GM12878 (cell line): ENCODE measurements around the gene GLIPR2. TPM values are rescaled to one million over a fixed set of nuclear protein-coding genes. Genes with fewer than 3 reads are reported as not detected.

Experiments used
- ATAC-seq: fragments of 200-7000 bp; cut with Tn5 transposase; 3 replicates; pipeline ENCODE4 v1.9.1; 2020; ENCODE audit warnings: mild to moderate bottlenecking, moderate library complexity
- BruUV-seq: library from RNA; stranded (reverse); fragments of 400-500 nt; replicated peaks from 2 replicates; lab custom pipeline; 2021; lab: Mats Ljungman, UMichigan
- CTCF ChIA-PET: fragments of 300-600 bp; sonication (Branson Sonifier 250); formaldehyde crosslinking; extraction: SDS; loops from one replicate; lab custom pipeline; 2021; ENCODE audit warnings: inconsistent platforms; lab: Yijun Ruan, JAX
- POLR2A ChIA-PET: fragments of 350-600 bp; formaldehyde crosslinking; extraction: SDS; loops from one replicate; lab custom pipeline; 2021; ENCODE audit warnings: inconsistent platforms; lab: Charles Lee
- RAD21 ChIA-PET: fragments of 300-600 bp; sonication (Branson Sonifier 250); formaldehyde crosslinking; loops from one replicate; lab custom pipeline; 2023; ENCODE audit warnings: antibody characterized with exemption; ENCODE audit not compliant: unreplicated experiment; lab: Charles Lee
- SMC1A ChIA-PET: fragments of 300-600 bp; sonication (Branson Sonifier 250); formaldehyde crosslinking; loops from one replicate; lab custom pipeline; 2023; ENCODE audit not compliant: unreplicated experiment, uncharacterized antibody; lab: Charles Lee
- DNase-seq: peaks from one replicate; pipeline ENCODE4 v3.0.0-alpha.2; 2011; ENCODE audit warnings: low read depth, low spot score
- FAIRE-seq: peaks from 3 replicates; lab custom pipeline; 2011; peaks lifted over from hg19 to GRCh38; lab: Jason Lieb, UNC
- H2AFZ ChIP-seq: 2 replicates; pipeline ENCODE4 v1.6.0; 2011; ENCODE audit warnings: low read depth, low read length, control low read depth; ENCODE audit not compliant: control insufficient read depth
- H3K27ac ChIP-seq: 2 replicates; pipeline ENCODE4 v1.5.1; 2011; ENCODE audit warnings: control low read depth; ENCODE audit not compliant: control insufficient read depth, insufficient read depth
- H3K27me3 ChIP-seq, 2 experiments: replicated peaks in 1 of 2; 2 replicates each; pipeline versions ENCODE4 v1.6.0 to v1.6.1; 2011; ENCODE audit warnings: low read length in 1 of 2; ENCODE audit not compliant: control insufficient read depth in 2 of 2, insufficient read depth in 2 of 2
- H3K36me3 ChIP-seq, 2 experiments: 2 replicates each; pipeline ENCODE4 v1.5.1; 2011; ENCODE audit warnings: low read length in 1 of 2; ENCODE audit not compliant: control insufficient read depth in 2 of 2, insufficient read depth in 2 of 2
- H3K4me1 ChIP-seq: 2 replicates; pipeline ENCODE4 v1.6.1; 2011; ENCODE audit warnings: mild to moderate bottlenecking, low read length, moderate library complexity, mixed read lengths; ENCODE audit not compliant: control insufficient read depth, insufficient read depth
- H3K4me2 ChIP-seq: 2 replicates; pipeline ENCODE4 v1.6.0; 2011; ENCODE audit warnings: control low read depth; ENCODE audit not compliant: control insufficient read depth, insufficient read depth
- H3K4me3 ChIP-seq: fragments of 200-600 bp; sonication (generic); 2 replicates; pipeline ENCODE4 v1.5.1; 2016
- H3K79me2 ChIP-seq: 2 replicates; pipeline ENCODE4 v1.6.0; 2011; ENCODE audit warnings: low read length; ENCODE audit not compliant: control insufficient read depth, insufficient read depth
- H3K9ac ChIP-seq: 2 replicates; pipeline ENCODE4 v1.8.0; 2011; ENCODE audit warnings: low read length, control low read depth, mixed read lengths; ENCODE audit not compliant: control insufficient read depth, insufficient read depth
- H3K9me3 ChIP-seq: replicated peaks from 3 replicates; pipeline ENCODE4 v1.5.1; 2011; ENCODE audit warnings: mild to moderate bottlenecking, low read length; ENCODE audit not compliant: control insufficient read depth, insufficient read depth
- H4K20me1 ChIP-seq: 2 replicates; pipeline ENCODE4 v1.6.0; 2011; ENCODE audit not compliant: control insufficient read depth, insufficient read depth
- BACH1 ChIP-seq: fragments of 450-650 bp; IDR thresholded peaks from 2 replicates; pipeline ENCODE4 v1.6.1; 2017; ENCODE audit warnings: mild to moderate bottlenecking, borderline replicate concordance
- CREB1 ChIP-seq: IDR thresholded peaks from 2 replicates; pipeline ENCODE4 v1.6.1; 2012; ENCODE audit warnings: low read depth, mild to moderate bottlenecking, inconsistent platforms
- EP300 ChIP-seq, 2 experiments: fragments of 150-350 bp in 1 of 2; IDR thresholded peaks; 2 replicates each; pipeline ENCODE4 v1.6.1; 2011 to 2012; ENCODE audit warnings: low read depth in 2 of 2, low read length in 2 of 2, borderline replicate concordance in 1 of 2, improper control_type of control experiment in 1 of 2, inconsistent platforms in 1 of 2; ENCODE audit not compliant: control insufficient read depth in 1 of 2
- HDGF ChIP-seq: fragments of 450-650 bp; IDR thresholded peaks from 2 replicates; pipeline ENCODE4 v1.6.1; 2016; ENCODE audit warnings: antibody characterized with exemption
- MTA2 ChIP-seq: fragments of 450-650 bp; IDR thresholded peaks from 2 replicates; pipeline ENCODE4 v1.6.1; 2016; ENCODE audit warnings: low read depth, mild to moderate bottlenecking, moderate library complexity
- MTA3 ChIP-seq: IDR thresholded peaks from 2 replicates; pipeline ENCODE4 v1.6.1; 2012; ENCODE audit warnings: low read length, inconsistent platforms, borderline replicate concordance
- RAD21 ChIP-seq: IDR thresholded peaks from 2 replicates; pipeline ENCODE4 v1.6.1; 2011; ENCODE audit warnings: mild to moderate bottlenecking, low read depth, low read length, moderate library complexity; ENCODE audit not compliant: insufficient read depth
- SP1 ChIP-seq: IDR thresholded peaks from one replicate; pipeline ENCODE4 v1.6.1; 2011; ENCODE audit warnings: low read depth, low read length
- WRNIP1 ChIP-seq: IDR thresholded peaks from 2 replicates; pipeline ENCODE4 v1.6.1; 2011; ENCODE audit warnings: low read depth, low read length, improper control_type of control experiment, borderline replicate concordance
- ZBTB4 ChIP-seq: fragments of 450-650 bp; formaldehyde crosslinking; IDR thresholded peaks from 2 replicates; pipeline ENCODE4 v1.4.0; 2022; ENCODE audit warnings: mild to moderate bottlenecking, moderate library complexity
- WGBS: methylation state at CpG from one replicate; pipeline ENCODE4 v1.1.6; 2016; ENCODE audit warnings: low lambda C conversion rate; ENCODE audit not compliant: insufficient replicate concordance, insufficient coverage; ENCODE audit errors: missing lambda C conversion rate; 5-methylcytosine and 5-hydroxymethylcytosine counted together
- in situ Hi-C: fragments of 300-500 bp; cut with MboI; formaldehyde crosslinking; loops from 9 replicates; pipeline ENCODE4 v1.14.3; 2018; ENCODE audit warnings: mixed read lengths
- intact Hi-C: fragments of 100-400 bp; cut with micrococcal nuclease; formaldehyde crosslinking; loops from one replicate; pipeline ENCODE4 v1.14.2; 2022; ENCODE audit not compliant: unreplicated experiment
- polyA plus RNA-seq, 11 experiments: library from polyadenylated mRNA; depleted of rRNA in 4 of 11; unstranded in 6 of 11; stranded (reverse) in 5 of 11; fragments of >200 nt; fragmentation: Nextera tagmentation in 4 of 11; fragmentation: Illumina TruSeq in 1 of 11; extraction: Ambion mirVana in 4 of 11; extraction: Trizol in 1 of 11; gene quantifications; 1 replicate in 1 of 11; 2 replicates in 10 of 11; pipeline versions ENCODE4 v1.2.1 to v1.2.3, GENCODE V29; 2011 to 2016; ENCODE audit warnings: inconsistent platforms in 2 of 11, missing spikeins in 2 of 11, low read depth in 1 of 11
- total RNA-seq, 4 experiments: library from RNA; depleted of rRNA in 3 of 4; stranded (reverse); fragments of >200 nt in 3 of 4; fragmentation: Illumina TruSeq in 1 of 4; extraction: Trizol in 1 of 4; gene quantifications; 2 replicates each; pipeline versions ENCODE4 v1.2.1 to v1.2.3, GENCODE V29; 2013 to 2021
- TF ChIP-seq, protein P1 (sequence below): fragments of 450-650 bp; IDR thresholded peaks from 2 replicates; pipeline ENCODE4 v1.6.1; 2016; ENCODE audit warnings: mild to moderate bottlenecking
- TF ChIP-seq, protein P2 (sequence below), 3 experiments: IDR thresholded peaks in 2 of 3; conservative IDR thresholded peaks in 1 of 3; 2 replicates each; pipeline ENCODE4 v1.5.1; 2011; ENCODE audit warnings: low read depth in 3 of 3, low read length in 3 of 3, mild to moderate bottlenecking in 3 of 3, control low read depth in 2 of 3, moderate library complexity in 2 of 3, inconsistent platforms in 1 of 3, mixed read lengths in 1 of 3; ENCODE audit not compliant: control insufficient read depth in 2 of 3, insufficient read depth in 1 of 3; ENCODE audit errors: extremely low read depth in 1 of 3
- TF ChIP-seq, protein P3 (sequence below): fragments of 150-350 bp; IDR thresholded peaks from 2 replicates; pipeline ENCODE4 v1.6.1; 2014; ENCODE audit warnings: mild to moderate bottlenecking, low read depth, low read length

The GLIPR2 gene
- total and polyA plus RNA-seq, 10 of the 15 experiments (the other 5 are each of a cell fraction or from before 2014, with no cell fraction given), result 0.41 to 3.5 (median 2.2) TPM

GRCh38 chr9:36110434-36110833 is 26.1 kb upstream of the GLIPR2 start:
- in situ Hi-C loops, result no loop called here
- no peaks in the 10 kb centered on the region for H3K27me3 ChIP-seq
- CTCF ChIA-PET, result interaction anchor here (0.9 to 12.5 kb wide), 2 partner anchors 8 to 87 kb away, joined by 3 to 88 read pairs; no protein-coding TSS in a partner anchor
- H3K27ac ChIP-seq, result no peak overlapping the region
- BruUV-seq, result no TSS peak
- ATAC-seq, result no peak
- intact Hi-C loops, result no loop called here
- no peak overlapping the region for H2AFZ ChIP-seq
- 15% methylated on average over 2 of the region's 2 CpGs for WGBS
- H3K36me3 ChIP-seq, result no peaks in the 10 kb centered on the region
- TF ChIP-seq EP300 (IDR thresholded peaks at IDR 0.05; ENCODE audit: borderline replicate concordance in 1 of 2, control insufficient read depth in 1 of 2, low read depth in 2 of 2, low read length in 2 of 2) (no peak), RAD21 (0 out of 2 replicates have a peak, but pooled peaks have one; percentile 13), BACH1 (no peak), MTA2 (no peak), WRNIP1 (no peak), MTA3 (no peak), HDGF (no peak), CREB1 (no peak), SP1 (no peak), ZBTB4 (no peak)
- TF ChIP-seq, protein P1, sequence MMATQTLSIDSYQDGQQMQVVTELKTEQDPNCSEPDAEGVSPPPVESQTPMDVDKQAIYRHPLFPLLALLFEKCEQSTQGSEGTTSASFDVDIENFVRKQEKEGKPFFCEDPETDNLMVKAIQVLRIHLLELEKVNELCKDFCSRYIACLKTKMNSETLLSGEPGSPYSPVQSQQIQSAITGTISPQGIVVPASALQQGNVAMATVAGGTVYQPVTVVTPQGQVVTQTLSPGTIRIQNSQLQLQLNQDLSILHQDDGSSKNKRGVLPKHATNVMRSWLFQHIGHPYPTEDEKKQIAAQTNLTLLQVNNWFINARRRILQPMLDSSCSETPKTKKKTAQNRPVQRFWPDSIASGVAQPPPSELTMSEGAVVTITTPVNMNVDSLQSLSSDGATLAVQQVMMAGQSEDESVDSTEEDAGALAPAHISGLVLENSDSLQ, result no peak
- TF ChIP-seq, protein P2, sequence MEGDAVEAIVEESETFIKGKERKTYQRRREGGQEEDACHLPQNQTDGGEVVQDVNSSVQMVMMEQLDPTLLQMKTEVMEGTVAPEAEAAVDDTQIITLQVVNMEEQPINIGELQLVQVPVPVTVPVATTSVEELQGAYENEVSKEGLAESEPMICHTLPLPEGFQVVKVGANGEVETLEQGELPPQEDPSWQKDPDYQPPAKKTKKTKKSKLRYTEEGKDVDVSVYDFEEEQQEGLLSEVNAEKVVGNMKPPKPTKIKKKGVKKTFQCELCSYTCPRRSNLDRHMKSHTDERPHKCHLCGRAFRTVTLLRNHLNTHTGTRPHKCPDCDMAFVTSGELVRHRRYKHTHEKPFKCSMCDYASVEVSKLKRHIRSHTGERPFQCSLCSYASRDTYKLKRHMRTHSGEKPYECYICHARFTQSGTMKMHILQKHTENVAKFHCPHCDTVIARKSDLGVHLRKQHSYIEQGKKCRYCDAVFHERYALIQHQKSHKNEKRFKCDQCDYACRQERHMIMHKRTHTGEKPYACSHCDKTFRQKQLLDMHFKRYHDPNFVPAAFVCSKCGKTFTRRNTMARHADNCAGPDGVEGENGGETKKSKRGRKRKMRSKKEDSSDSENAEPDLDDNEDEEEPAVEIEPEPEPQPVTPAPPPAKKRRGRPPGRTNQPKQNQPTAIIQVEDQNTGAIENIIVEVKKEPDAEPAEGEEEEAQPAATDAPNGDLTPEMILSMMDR (IDR thresholded peaks at IDR 0.05 in 2 of 3, conservative IDR thresholded peaks at IDR 0.05 in 1 of 3; ENCODE audit: control insufficient read depth in 2 of 3, extremely low read depth in 1 of 3, insufficient read depth in 1 of 3, low read depth in 3 of 3, low read length in 3 of 3), result peak in 1 of 3 experiments; percentile 11; a peak in 2 of 6 replicates
- TF ChIP-seq, protein P3, sequence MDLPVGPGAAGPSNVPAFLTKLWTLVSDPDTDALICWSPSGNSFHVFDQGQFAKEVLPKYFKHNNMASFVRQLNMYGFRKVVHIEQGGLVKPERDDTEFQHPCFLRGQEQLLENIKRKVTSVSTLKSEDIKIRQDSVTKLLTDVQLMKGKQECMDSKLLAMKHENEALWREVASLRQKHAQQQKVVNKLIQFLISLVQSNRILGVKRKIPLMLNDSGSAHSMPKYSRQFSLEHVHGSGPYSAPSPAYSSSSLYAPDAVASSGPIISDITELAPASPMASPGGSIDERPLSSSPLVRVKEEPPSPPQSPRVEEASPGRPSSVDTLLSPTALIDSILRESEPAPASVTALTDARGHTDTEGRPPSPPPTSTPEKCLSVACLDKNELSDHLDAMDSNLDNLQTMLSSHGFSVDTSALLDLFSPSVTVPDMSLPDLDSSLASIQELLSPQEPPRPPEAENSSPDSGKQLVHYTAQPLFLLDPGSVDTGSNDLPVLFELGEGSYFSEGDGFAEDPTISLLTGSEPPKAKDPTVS, result no peak
- TF ChIP-seq, all 136 proteins: peak for 2
- H4K20me1 ChIP-seq, result no peaks in the 10 kb centered on the region
- H3K9ac ChIP-seq, result no peak overlapping the region
- H3K4me3 ChIP-seq, result no peak overlapping the region
- ChIA-PET SMC1A (interaction anchor here (0.9 kb wide), 1 partner anchor 57 kb away, joined by 3 read pairs; no protein-coding TSS in a partner anchor), RAD21 (no interaction called here), POLR2A (no interaction called here)
- no peaks in the 10 kb centered on the region for H3K4me1 ChIP-seq
- DNase-seq, result no peak
- FAIRE-seq, result no peak
- no peaks in the 10 kb centered on the region for H3K9me3 ChIP-seq
- H3K4me2 ChIP-seq, result no peak overlapping the region
- no peaks in the 10 kb centered on the region for H3K79me2 ChIP-seq
